SK-N-SH (cell line): ENCODE measurements around the gene THBS2.

Source experiments
- EP300 ChIP-seq, 2 experiments: IDR thresholded peaks; 2 replicates each; pipeline versions ENCODE4 v1.4.0 to v1.6.1; 2012; ENCODE audit warnings: borderline replicate concordance in 1 of 2, low read depth in 1 of 2, low read length in 1 of 2
- EZH2phosphoT487 ChIP-seq: fragments of 200-600 bp; sonication (generic); IDR thresholded peaks from 2 replicates; pipeline ENCODE4 v1.6.1; 2017; ENCODE audit warnings: low read depth, mixed run types, mild to moderate bottlenecking, antibody characterized with exemption, moderate library complexity, borderline replicate concordance
- POLR2AphosphoS5 ChIP-seq: IDR thresholded peaks from 2 replicates; pipeline ENCODE4 v1.6.1; 2012; ENCODE audit warnings: low read depth, low read length
- SIN3A ChIP-seq: IDR thresholded peaks from 2 replicates; pipeline ENCODE4 v1.6.1; 2012; ENCODE audit warnings: low read depth, mild to moderate bottlenecking, low read length, moderate library complexity, borderline replicate concordance
- TEAD4 ChIP-seq: IDR thresholded peaks from 2 replicates; pipeline ENCODE4 v1.4.0; 2012; ENCODE audit warnings: mild to moderate bottlenecking, borderline replicate concordance; ENCODE audit not compliant: insufficient read depth

GRCh38 chr6:169244684-169245383 is 8.8 kb downstream of the THBS2 start:
- TF ChIP-seq POLR2AphosphoS5 = no peak
- TF ChIP-seq EZH2phosphoT487 = no peak
- TF ChIP-seq EP300 (IDR thresholded peaks at IDR 0.05; ENCODE audit: borderline replicate concordance in 1 of 2, low read depth in 1 of 2, low read length in 1 of 2) = no peak
- no peak for TF ChIP-seq SIN3A
- TF ChIP-seq TEAD4 = no peak
